ENCODE data around the gene CCDC150.
"Not testable (repeated sequence)": the region's sequence is repeated elsewhere in the genome, so short reads cannot be mapped to it uniquely, and the experiment has no call there.

The CCDC150 gene

GRCh38 chr2:196638765-196639164 lies 750 bp upstream of the CCDC150 start:
- no peak for DNase-seq

GRCh38 chr2:196640031-196640548 lies 575 bp downstream of the CCDC150 start:
- DNase-seq, result no peak

DNA sequence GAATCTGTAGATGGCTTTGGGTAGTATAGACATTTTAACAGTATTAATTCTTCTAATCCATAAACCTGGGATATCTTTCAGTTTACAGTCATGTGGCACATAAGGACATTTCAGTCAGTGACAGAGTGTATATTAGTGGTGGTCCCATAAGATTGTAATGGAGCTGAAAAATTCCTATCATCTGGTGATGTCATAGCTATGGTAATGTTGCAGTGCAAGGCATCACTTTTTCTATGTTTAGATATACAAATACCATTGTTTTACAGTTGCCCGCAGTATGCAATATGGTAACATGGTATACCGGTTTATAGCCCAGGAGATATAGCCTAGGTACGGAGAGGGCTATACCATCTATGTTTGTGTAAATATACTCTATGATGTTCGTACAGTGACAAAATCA lies 9.7 kb downstream of the CCDC150 start:
- no peak for DNase-seq

- DNase-seq, result no peak
These were observed 12.0 kb downstream of the CCDC150 start for GRCh38 chr2:196651387-196652094.

DNA sequence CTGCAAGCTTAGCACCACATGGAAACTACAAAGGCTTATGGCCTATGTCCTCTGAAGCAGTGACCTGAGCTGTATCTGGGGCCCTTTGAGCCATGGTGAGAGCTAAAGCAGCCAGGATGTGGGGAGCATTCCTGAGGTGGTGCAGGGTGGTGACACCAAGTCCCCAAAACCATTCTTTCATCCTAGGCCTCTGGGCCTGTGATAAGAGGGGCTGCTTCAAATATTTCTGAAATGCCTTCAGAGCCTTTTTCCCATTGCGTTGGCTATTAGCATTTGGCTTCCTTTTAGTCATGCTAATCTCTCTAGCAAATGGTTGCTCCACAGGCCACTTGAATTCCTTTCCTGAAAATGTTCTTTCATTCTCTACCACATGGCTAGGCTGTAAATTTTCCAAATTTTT lies 13.4 kb downstream of the CCDC150 start:
- DNase-seq, result no peak

GRCh38 chr2:196653843-196654242 lies 14.3 kb downstream of the CCDC150 start:
- DNase-seq, result no peak

GRCh38 chr2:196655761-196656160 lies 16.2 kb downstream of the CCDC150 start:
- DNase-seq, result no peak

GRCh38 chr2:196657333-196657732 lies 17.8 kb downstream of the CCDC150 start:
- DNase-seq, result no peak

- DNase-seq, result no peak
These were observed 20.3 kb downstream of the CCDC150 start for GRCh38 chr2:196659844-196660243.

DNA sequence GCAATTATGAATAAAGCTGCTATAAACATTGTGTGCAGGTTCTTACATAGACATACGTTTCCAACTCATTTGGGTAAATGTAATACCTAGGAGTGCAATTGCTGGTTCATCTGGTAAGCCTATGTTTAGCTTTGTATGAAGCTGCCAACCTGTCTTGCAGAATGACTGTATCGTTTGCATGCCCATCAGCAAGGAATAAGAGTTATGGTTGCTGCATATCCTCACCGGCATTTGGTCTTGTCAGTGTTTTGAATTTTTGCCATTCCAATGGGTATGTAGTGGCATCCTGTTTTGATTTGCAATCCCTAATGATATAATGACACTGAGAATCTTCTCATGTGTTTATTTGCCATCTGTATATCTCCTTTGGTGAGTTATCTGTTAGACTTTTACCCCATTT lies 20.7 kb downstream of the CCDC150 start:
- no peak for DNase-seq

DNA sequence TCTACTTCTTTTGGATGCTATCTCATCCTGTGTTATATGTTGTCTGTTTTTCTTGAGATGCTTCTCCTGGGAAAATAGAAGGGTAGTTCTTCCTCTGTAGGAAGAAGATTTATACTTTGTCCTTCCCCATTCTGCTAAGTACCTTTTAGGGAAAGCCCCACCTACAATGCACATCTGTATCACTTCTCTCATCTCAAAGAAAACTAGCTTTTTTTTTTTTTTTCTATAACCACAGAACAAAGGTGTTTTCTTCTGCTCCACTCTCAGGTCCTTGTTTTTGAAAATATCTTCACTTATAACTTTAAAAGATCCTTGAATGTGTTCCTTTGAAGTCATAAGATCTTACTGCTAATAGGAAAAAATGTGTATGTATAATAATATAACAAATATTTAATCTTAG lies 30.8 kb downstream of the CCDC150 start:
- DNase-seq, result no peak

DNA sequence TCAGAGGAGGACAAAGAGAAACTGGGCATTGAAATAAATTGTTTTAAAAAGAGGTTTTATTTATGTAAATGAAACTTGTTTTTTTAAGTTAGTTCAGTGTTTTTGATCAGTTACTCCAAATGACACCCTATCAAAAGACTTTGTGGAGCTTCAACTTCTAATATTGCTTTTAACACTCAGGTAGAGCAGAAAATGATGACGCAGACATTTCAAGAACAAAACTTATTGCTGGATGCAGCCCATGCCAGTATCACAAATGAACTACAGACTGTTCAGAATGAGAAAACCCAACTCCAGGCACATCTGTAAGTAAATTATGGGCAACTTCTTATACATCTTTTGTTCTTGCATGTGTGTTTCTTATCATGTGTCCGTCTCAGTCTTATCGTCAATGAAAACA lies 36.4 kb downstream of the CCDC150 start:
- no peak for DNase-seq

- no peak for DNase-seq
These were observed 37.9 kb downstream of the CCDC150 start for GRCh38 chr2:196677404-196677803.

- DNase-seq, result no peak
These were observed 39.9 kb downstream of the CCDC150 start for GRCh38 chr2:196679368-196679767.

GRCh38 chr2:196681510-196681909 lies 42.0 kb downstream of the CCDC150 start:
- no peak for DNase-seq

- no peak for DNase-seq
These were observed 46.3 kb downstream of the CCDC150 start for GRCh38 chr2:196685792-196686191.

GRCh38 chr2:196686737-196687136 lies 47.2 kb downstream of the CCDC150 start:
- DNase-seq, result not testable (repeated sequence)

GRCh38 chr2:196696423-196697079 lies 57.0 kb downstream of the CCDC150 start:
- DNase-seq, result no peak

DNA sequence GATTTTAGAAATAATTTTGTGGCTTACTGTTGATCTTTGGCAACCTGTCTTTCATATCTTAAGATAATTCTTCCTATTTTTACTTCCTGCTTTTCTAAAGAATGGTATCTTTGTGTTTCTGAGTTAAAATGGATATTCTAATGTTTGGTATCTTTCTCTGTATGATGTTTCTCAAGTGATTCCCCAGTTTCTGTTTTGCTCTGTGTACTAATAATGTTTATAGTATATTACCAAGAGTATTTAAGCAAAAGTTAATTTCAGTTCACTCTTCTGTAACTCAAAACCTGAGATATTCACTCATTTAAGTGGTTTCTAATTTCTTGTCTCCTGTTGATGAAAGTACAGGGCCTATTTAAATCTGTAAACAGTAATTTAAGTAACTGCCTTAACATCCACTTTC lies 58.3 kb downstream of the CCDC150 start:
- DNase-seq, result no peak

DNA sequence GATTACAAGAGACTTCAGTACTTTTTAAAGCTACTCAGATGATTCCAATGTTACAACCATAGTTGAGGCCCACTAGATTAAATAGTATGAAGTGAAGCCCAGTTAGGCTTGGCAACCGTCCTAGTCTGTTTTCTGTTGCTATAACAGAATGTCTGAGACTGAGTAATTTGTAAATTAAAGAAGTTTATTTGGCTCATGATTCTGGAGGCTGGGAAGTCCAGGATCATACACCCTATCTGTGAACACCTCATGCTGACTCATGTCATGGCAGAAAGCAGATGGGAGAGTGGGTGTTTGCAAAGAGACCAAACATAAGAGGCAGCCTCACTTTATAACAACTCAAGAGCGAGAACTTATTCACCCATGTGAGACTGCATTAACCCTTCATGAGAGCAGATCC lies 63.1 kb downstream of the CCDC150 start:
- no peak for DNase-seq

DNA sequence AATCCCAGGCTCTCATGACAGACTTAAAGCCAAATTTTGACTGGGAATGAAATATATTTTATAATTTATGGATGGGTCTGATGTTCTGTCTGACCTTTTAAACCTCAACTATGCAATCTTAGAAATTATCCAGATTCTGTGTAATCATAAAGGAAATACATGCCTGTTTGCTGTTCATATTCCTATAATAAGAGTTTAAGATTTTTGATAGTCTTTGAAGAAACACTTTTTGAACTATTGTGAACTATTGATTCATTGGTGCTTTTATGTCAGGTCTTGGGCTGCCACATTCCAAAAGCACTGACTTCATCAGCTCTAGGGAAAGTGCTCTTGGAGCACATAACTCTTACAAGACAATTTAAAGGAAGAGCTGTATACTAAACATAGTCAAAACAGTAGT lies 64.2 kb downstream of the CCDC150 start:
- no peak for DNase-seq

DNA sequence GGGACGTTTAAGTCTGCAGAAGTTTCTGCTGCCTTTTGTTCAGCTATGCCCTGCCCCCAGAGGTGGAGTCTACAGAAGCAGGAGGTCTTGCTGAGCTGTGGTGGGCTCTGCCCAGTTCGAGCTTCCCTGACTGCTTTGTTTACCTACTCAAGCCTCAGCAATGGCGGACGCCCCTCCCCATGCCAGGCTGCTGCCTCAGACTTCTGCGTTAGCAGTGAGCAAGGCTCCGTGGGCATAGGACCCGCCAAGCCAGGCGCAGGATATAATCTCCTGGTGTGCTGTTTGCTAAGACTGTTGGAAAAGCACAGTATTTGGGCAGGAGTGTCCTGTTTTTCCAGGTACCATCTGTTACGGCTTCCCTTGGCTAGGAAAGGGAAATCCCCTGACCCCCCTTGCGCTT lies 70.5 kb downstream of the CCDC150 start:
- not testable (repeated sequence) for DNase-seq

DNA sequence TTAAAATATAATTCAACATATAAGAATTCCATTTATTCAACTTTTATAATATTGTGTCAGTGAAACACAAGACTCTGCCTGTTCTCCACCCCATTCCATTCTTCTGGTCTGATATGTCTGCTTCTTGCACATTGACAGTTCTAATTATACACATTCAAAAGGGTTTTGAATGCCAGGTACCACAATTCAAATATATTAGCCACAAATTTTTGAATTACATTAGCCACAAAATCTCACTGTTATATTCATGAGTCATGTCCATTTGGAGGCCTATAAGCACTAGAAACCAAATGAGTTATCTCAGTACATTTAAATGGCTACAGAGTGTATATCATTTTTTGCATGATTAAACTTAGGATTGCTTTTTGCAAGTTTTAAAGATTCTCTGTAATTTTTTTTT lies 72.1 kb downstream of the CCDC150 start:
- no peak for DNase-seq

DNA sequence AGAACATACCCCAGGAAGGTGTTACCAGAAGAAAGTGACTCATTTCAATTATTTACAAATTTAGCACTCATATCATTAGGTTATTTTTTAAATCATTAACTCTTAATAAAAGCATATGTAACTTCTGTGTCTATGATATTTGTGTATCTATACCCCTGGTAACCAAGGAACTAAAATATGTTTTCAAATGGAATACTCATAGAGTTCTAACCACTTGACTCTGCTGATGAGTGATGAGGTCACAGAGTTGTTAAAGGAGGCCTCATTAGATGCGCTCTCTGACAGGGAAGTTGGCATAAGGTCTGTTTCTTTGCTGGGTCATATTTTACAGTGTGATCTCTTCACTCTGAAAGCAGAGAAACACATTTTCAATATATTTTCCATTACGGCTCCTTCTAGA lies 73.4 kb downstream of the CCDC150 start:
- DNase-seq, result no peak

Measured in NCI-H2171 (cell line).